Thyroid gland (tissue), 4 donors: ENCODE results near the gene CXCR4.

Experiments
- CTCF ChIP-seq, 6 experiments: fragments of 200-600 bp in 3 of 6; fragments of 450-650 bp in 3 of 6; sonication (generic) in 3 of 6; IDR thresholded peaks; one replicate each; pipeline ENCODE4 v1.5.1; 2016 to 2019; ENCODE audit warnings: antibody characterized with exemption in 6 of 6, mild to moderate bottlenecking in 2 of 6, inconsistent platforms in 1 of 6, moderate library complexity in 1 of 6
- POLR2A ChIP-seq, 2 donors: fragments of 450-650 bp; IDR thresholded peaks; one replicate each; pipeline ENCODE4 v1.6.1; 2017; ENCODE audit warnings: antibody characterized with exemption in 2 of 2, mild to moderate bottlenecking in 2 of 2, moderate library complexity in 1 of 2

GRCh38 chr2:136151021-136151971 lies 33.3 kb upstream of the CXCR4 start:
- no peak for TF ChIP-seq CTCF (IDR thresholded peaks at IDR 0.05)
- TF ChIP-seq POLR2A (IDR thresholded peaks at IDR 0.05), result no peak
